GM18502 (cell line): ENCODE data around the gene DUSP19.
A peak's percentile ranks its signal among the peaks of the same experiment; 100 is the strongest.
"Not testable (repeated sequence)": the region's sequence is repeated elsewhere in the genome, so short reads cannot be mapped to it uniquely, and the experiment has no call there.

Experiments
- ATAC-seq: cut with Tn5 transposase; IDR thresholded peaks from one replicate; pipeline ENCODE4 v1.9.1; 2021; ENCODE audit warnings: mild to moderate bottlenecking; ENCODE audit not compliant: unreplicated experiment, poor library complexity

The DUSP19 gene

GRCh38 chr2:183078464-183079138 lies at the start of gene DUSP19:
TSS of gene DUSP19 (plus strand) at chr2:183078747. CDS start at chr2:183078934, 187 bp downstream.
- peak; percentile 94 for ATAC-seq

- ATAC-seq = no peak
Observed at GRCh38 chr2:183029219-183029618, 49.3 kb upstream of the DUSP19 start.

GRCh38 chr2:183031911-183032794 lies 46.4 kb upstream of the DUSP19 start:
- ATAC-seq = no peak

- ATAC-seq = no peak
Observed at GRCh38 chr2:183033951-183034350, 44.6 kb upstream of the DUSP19 start.

GRCh38 chr2:183034806-183035205 lies 43.7 kb upstream of the DUSP19 start:
- no peak for ATAC-seq

- ATAC-seq = no peak
Observed at GRCh38 chr2:183035298-183035953, 43.1 kb upstream of the DUSP19 start.

GRCh38 chr2:183035954-183036669 lies 42.4 kb upstream of the DUSP19 start:
- ATAC-seq = peak; percentile 55

GRCh38 chr2:183037074-183037552 lies 41.4 kb upstream of the DUSP19 start:
- no peak for ATAC-seq

- ATAC-seq = peak; percentile 41
Observed at GRCh38 chr2:183037553-183038340, 40.8 kb upstream of the DUSP19 start.

GRCh38 chr2:183038341-183039300 lies 39.9 kb upstream of the DUSP19 start, which contains the start of gene NCKAP1:
TSS of gene NCKAP1 (minus strand) at chr2:183038457. CDS start at chr2:183038099, 358 bp downstream.
- ATAC-seq = peak; percentile 84

GRCh38 chr2:183040604-183041003 lies 37.9 kb upstream of the DUSP19 start:
- ATAC-seq = no peak

- ATAC-seq = not testable (repeated sequence)
Observed at GRCh38 chr2:183043580-183043979, 35.0 kb upstream of the DUSP19 start.

GRCh38 chr2:183047486-183048125 lies 30.9 kb upstream of the DUSP19 start:
- ATAC-seq = not testable (repeated sequence)

- ATAC-seq = no peak
Observed at GRCh38 chr2:183049420-183049819, 29.1 kb upstream of the DUSP19 start.

GRCh38 chr2:183057333-183057985 lies 21.1 kb upstream of the DUSP19 start:
- ATAC-seq = peak; percentile 54

GRCh38 chr2:183059561-183059960 lies 19.0 kb upstream of the DUSP19 start:
- ATAC-seq = no peak

GRCh38 chr2:183060571-183061231 lies 17.8 kb upstream of the DUSP19 start:
- ATAC-seq = no peak
